ENCODE measurements around the gene WASHC2A.
"Not testable (repeated sequence)": the region's sequence is repeated elsewhere in the genome, so short reads cannot be mapped to it uniquely, and the experiment has no call there.

GRCh38 chr10:50061548-50061947 is 6.2 kb upstream of the WASHC2A start:
- not testable (repeated sequence) for TF ChIP-seq ARNTL (CRISPR knock-in tag; IDR thresholded peaks at IDR 0.05; ENCODE audit: borderline replicate concordance, low read depth); ZFP3 (CRISPR knock-in tag; IDR thresholded peaks at IDR 0.05); RARB (CRISPR knock-in tag; IDR thresholded peaks at IDR 0.05); OSR1 (CRISPR knock-in tag; IDR thresholded peaks at IDR 0.05); ZFP30 (CRISPR knock-in tag; IDR thresholded peaks at IDR 0.05); CREB5 (CRISPR knock-in tag; IDR thresholded peaks at IDR 0.05; ENCODE audit: low read depth); SNAI2 (CRISPR knock-in tag; IDR thresholded peaks at IDR 0.05); ISL1 (CRISPR knock-in tag; IDR thresholded peaks at IDR 0.05); ESRRG (CRISPR knock-in tag; IDR thresholded peaks at IDR 0.05); BACH2 (CRISPR knock-in tag; IDR thresholded peaks at IDR 0.05; ENCODE audit: borderline replicate concordance); CSDC2 (CRISPR knock-in tag; IDR thresholded peaks at IDR 0.05); POU6F1 (CRISPR knock-in tag; IDR thresholded peaks at IDR 0.05; ENCODE audit: borderline replicate concordance, low read depth); PPARA (CRISPR knock-in tag; IDR thresholded peaks at IDR 0.05; ENCODE audit: borderline replicate concordance)

Measured in SK-N-SH treated with all-trans-retinoic acid at 6 μM for 48 hours (cell line).